Fibroblast of lung (primary cell): ENCODE results near the gene RAP1GAP.

Experiments
- CTCF ChIP-seq, 2 donors: IDR thresholded peaks in 1 of 2; conservative IDR thresholded peaks in 1 of 2; 1 replicate in 1 of 2; 2 replicates in 1 of 2; pipeline ENCODE4 v1.5.1; 2011 to 2012; ENCODE audit warnings: low read length in 2 of 2, control low read depth in 1 of 2, inconsistent platforms in 1 of 2, low read depth in 1 of 2, mild to moderate bottlenecking in 1 of 2
- EZH2 ChIP-seq: IDR thresholded peaks from 2 replicates; pipeline ENCODE4 v1.5.1; 2012; ENCODE audit warnings: low read length, control low read depth, mild to moderate bottlenecking; ENCODE audit errors: missing control alignments

GRCh38 chr1:21652101-21652936 lies 16.8 kb downstream of the RAP1GAP start:
- TF ChIP-seq CTCF (conservative IDR thresholded peaks at IDR 0.05 in 1 of 2, IDR thresholded peaks at IDR 0.05 in 1 of 2; ENCODE audit: low read depth in 1 of 2, low read length in 2 of 2) (no peak), EZH2 (peak; percentile 77)
